Stimulated activated naive B cell treated with anti-CD40 and anti-IgM and Interleukin-4, amounts not matched to agents 10 μg/mL and 1 μg/mL and 100 μg/mL, for 72 hours (primary cell): Measurements from ENCODE around the gene MUC2.
A peak's percentile ranks its signal among the peaks of the same experiment; 100 is the strongest.

Experiments used
- ATAC-seq, 2 donors: fragments of 150-1000 bp; cut with Tn5 transposase; replicated peaks; 2 replicates each; pipeline ENCODE4 v1.10.0; 2021; ENCODE audit warnings: moderate library complexity in 1 of 2
- DNase-seq: peaks from one replicate; pipeline ENCODE4 v3.0.0; 2021
- H3K27ac Mint-ChIP-seq: one replicate; pipeline ENCODE4 v1.8.0; 2022; ENCODE audit warnings: mild to moderate bottlenecking, mixed read lengths
- H3K27me3 Mint-ChIP-seq, 2 donors: one replicate each; pipeline ENCODE4 v1.8.0; 2022; ENCODE audit warnings: mixed read lengths in 2 of 2
- H3K36me3 Mint-ChIP-seq, 2 donors: one replicate each; pipeline ENCODE4 v1.8.0; 2022; ENCODE audit warnings: mixed read lengths in 2 of 2, mild to moderate bottlenecking in 1 of 2
- H3K4me1 Mint-ChIP-seq, 2 donors: one replicate each; pipeline ENCODE4 v1.8.0; 2022; ENCODE audit warnings: mixed read lengths in 2 of 2, mild to moderate bottlenecking in 1 of 2
- H3K4me3 Mint-ChIP-seq, 2 donors: one replicate each; pipeline ENCODE4 v1.8.0; 2022; ENCODE audit warnings: mild to moderate bottlenecking in 2 of 2, mixed read lengths in 2 of 2, moderate library complexity in 1 of 2
- H3K9me3 Mint-ChIP-seq, 2 donors: one replicate each; pipeline ENCODE4 v1.8.0; 2022; ENCODE audit warnings: mixed read lengths in 2 of 2, mild to moderate bottlenecking in 1 of 2

MUC2 gene

GRCh38 chr11:1089738-1090599, 15.3 kb downstream of the MUC2 start:
- no peak overlapping the region for H3K4me3 Mint-ChIP-seq
- no peaks in the 10 kb centered on the region for H3K4me1 Mint-ChIP-seq
- H3K27ac Mint-ChIP-seq: no peak overlapping the region
- no peaks in the 10 kb centered on the region for H3K27me3 Mint-ChIP-seq
- DNase-seq (no peak), ATAC-seq (no peak)
- peaks cover 7 to 8% of the 10 kb centered on the region in 2 donors for H3K9me3 Mint-ChIP-seq
- no peaks in the 10 kb centered on the region for H3K36me3 Mint-ChIP-seq

GRCh38 chr11:1090600-1091331, 16.1 kb downstream of the MUC2 start:
- Mint-ChIP-seq H3K9me3 (peaks cover 9 to 14% of the 10 kb centered on the region in 2 donors), H3K4me1 (no peaks in the 10 kb centered on the region), H3K27ac (no peak overlapping the region), H3K4me3 (no peak overlapping the region), H3K27me3 (no peaks in the 10 kb centered on the region), H3K36me3 (no peaks in the 10 kb centered on the region)
- ATAC-seq: no peak
- no peak for DNase-seq

GRCh38 chr11:1091332-1092083, 16.8 kb downstream of the MUC2 start:
- Mint-ChIP-seq H3K27me3 (no peaks in the 10 kb centered on the region), H3K4me1 (no peaks in the 10 kb centered on the region), H3K27ac (no peak overlapping the region), H3K36me3 (no peaks in the 10 kb centered on the region), H3K9me3 (peaks cover 12 to 14% of the 10 kb centered on the region in 2 donors), H3K4me3 (no peak overlapping the region)
- ATAC-seq: no peak
- DNase-seq: no peak

- ATAC-seq (no peak), DNase-seq (no peak)
- H3K36me3 Mint-ChIP-seq: no peaks in the 10 kb centered on the region
- H3K4me1 Mint-ChIP-seq: no peaks in the 10 kb centered on the region
- peaks cover 12 to 14% of the 10 kb centered on the region in 2 donors for H3K9me3 Mint-ChIP-seq
- H3K4me3 Mint-ChIP-seq: no peak overlapping the region
- no peaks in the 10 kb centered on the region for H3K27me3 Mint-ChIP-seq
- no peak overlapping the region for H3K27ac Mint-ChIP-seq
Measured at GRCh38 chr11:1092145-1092670, 17.5 kb downstream of the MUC2 start.

GRCh38 chr11:1092919-1093318, 18.2 kb downstream of the MUC2 start:
- ATAC-seq: no peak
- Mint-ChIP-seq H3K4me3 (no peak overlapping the region), H3K4me1 (no peaks in the 10 kb centered on the region), H3K27ac (peak overlapping the region; percentile 31), H3K36me3 (no peaks in the 10 kb centered on the region), H3K27me3 (no peaks in the 10 kb centered on the region), H3K9me3 (peaks cover 12 to 14% of the 10 kb centered on the region in 2 donors)
- no peak for DNase-seq

- ATAC-seq: no peak
- peaks cover 0 to 2% of the 10 kb centered on the region in 2 donors for H3K4me1 Mint-ChIP-seq
Measured at GRCh38 chr11:1099519-1100355, 25.1 kb downstream of the MUC2 start.

GRCh38 chr11:1100417-1101245, 26.0 kb downstream of the MUC2 start:
- H3K36me3 Mint-ChIP-seq: peaks cover 0 to 4% of the 10 kb centered on the region in 2 donors
- peaks cover 0 to under 1% of the 10 kb centered on the region in 2 donors for H3K27me3 Mint-ChIP-seq
- peaks cover 0 to 2% of the 10 kb centered on the region in 2 donors for H3K4me1 Mint-ChIP-seq

More at GRCh38 chr11:1099519-1100355, 25.1 kb downstream of the MUC2 start:
- peak overlapping the region; percentile 49 for H3K27ac Mint-ChIP-seq
- H3K27me3 Mint-ChIP-seq: no peaks in the 10 kb centered on the region
- no peak overlapping the region for H3K4me3 Mint-ChIP-seq
- H3K36me3 Mint-ChIP-seq: peaks cover 0 to 4% of the 10 kb centered on the region in 2 donors
- no peak for DNase-seq
- H3K9me3 Mint-ChIP-seq: peaks cover 11 to 12% of the 10 kb centered on the region in 2 donors

GRCh38 chr11:1101318-1102089, 26.8 kb downstream of the MUC2 start:
- no peak for ATAC-seq
- H3K27ac Mint-ChIP-seq: no peak overlapping the region
- H3K36me3 Mint-ChIP-seq: peaks cover 0 to 4% of the 10 kb centered on the region in 2 donors
- peaks cover 0 to 2% of the 10 kb centered on the region in 2 donors for H3K4me1 Mint-ChIP-seq
- no peak overlapping the region for H3K4me3 Mint-ChIP-seq
- DNase-seq: no peak
- H3K9me3 Mint-ChIP-seq: peaks cover 4% of the 10 kb centered on the region in 2 donors
- peaks cover 2 to 6% of the 10 kb centered on the region in 2 donors for H3K27me3 Mint-ChIP-seq

More at GRCh38 chr11:1100417-1101245, 26.0 kb downstream of the MUC2 start:
- Mint-ChIP-seq H3K4me3 (no peak overlapping the region), H3K9me3 (peaks cover 4 to 8% of the 10 kb centered on the region in 2 donors), H3K27ac (no peak overlapping the region)
- ATAC-seq (no peak), DNase-seq (no peak)

GRCh38 chr11:1102221-1102971, 27.7 kb downstream of the MUC2 start:
- DNase-seq (no peak), ATAC-seq (no peak)
- H3K27ac Mint-ChIP-seq: no peak overlapping the region
- H3K36me3 Mint-ChIP-seq: peaks cover 0 to 4% of the 10 kb centered on the region in 2 donors
- peaks cover 0 to 2% of the 10 kb centered on the region in 2 donors for H3K4me1 Mint-ChIP-seq
- H3K27me3 Mint-ChIP-seq: peaks cover 4 to 6% of the 10 kb centered on the region in 2 donors
- no peak overlapping the region for H3K4me3 Mint-ChIP-seq
- H3K9me3 Mint-ChIP-seq: peaks cover 4% of the 10 kb centered on the region in 2 donors

GRCh38 chr11:1102996-1103395, 28.3 kb downstream of the MUC2 start:
- peaks cover 0 to 2% of the 10 kb centered on the region in 2 donors for H3K4me1 Mint-ChIP-seq

More at GRCh38 chr11:1102996-1103395, 28.3 kb downstream of the MUC2 start:
- ATAC-seq (no peak), DNase-seq (no peak)
- Mint-ChIP-seq H3K4me3 (no peak overlapping the region), H3K9me3 (peaks cover 4% of the 10 kb centered on the region in 2 donors), H3K27me3 (peaks cover 4 to 6% of the 10 kb centered on the region in 2 donors), H3K27ac (no peak overlapping the region), H3K36me3 (peaks cover 0 to 4% of the 10 kb centered on the region in 2 donors)
